CD4-positive, alpha-beta T cell treated with Interleukin-15 for 4 hours (primary cell): ENCODE data around the gene INPP4A.

Source experiments
- DNase-seq: peaks from one replicate; pipeline ENCODE4 v3.0.0-alpha.2; 2020; ENCODE audit warnings: low spot score

INPP4A gene

DNA sequence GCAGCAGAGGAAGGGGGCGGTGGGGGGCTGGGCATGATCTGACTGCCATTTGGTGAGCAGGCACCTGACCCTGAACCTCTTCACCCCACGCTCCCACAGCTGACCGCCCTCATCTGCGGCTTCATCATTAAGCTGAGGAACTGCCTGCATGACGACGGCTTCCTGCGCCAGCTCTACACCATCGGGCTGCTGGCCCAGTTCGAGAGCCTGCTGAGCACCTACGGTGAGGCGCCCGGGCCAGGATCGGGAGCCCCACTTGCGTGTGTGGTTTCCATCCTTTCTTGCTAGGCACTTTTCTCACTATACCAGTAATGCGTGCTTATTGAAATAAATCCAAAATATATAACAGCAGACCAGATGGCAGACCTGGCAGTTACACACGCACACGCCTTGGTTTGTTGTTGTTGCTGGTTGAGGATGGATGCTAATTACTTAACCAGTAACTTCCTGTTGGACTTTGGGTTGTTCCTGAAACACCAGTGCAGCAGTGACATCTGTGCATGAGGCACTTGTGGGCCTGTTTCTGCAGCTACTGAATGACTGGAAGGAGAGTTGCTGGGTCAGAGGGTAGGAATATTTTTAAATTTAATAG, 120.0 kb downstream of the INPP4A start:
- no peak for DNase-seq

DNA sequence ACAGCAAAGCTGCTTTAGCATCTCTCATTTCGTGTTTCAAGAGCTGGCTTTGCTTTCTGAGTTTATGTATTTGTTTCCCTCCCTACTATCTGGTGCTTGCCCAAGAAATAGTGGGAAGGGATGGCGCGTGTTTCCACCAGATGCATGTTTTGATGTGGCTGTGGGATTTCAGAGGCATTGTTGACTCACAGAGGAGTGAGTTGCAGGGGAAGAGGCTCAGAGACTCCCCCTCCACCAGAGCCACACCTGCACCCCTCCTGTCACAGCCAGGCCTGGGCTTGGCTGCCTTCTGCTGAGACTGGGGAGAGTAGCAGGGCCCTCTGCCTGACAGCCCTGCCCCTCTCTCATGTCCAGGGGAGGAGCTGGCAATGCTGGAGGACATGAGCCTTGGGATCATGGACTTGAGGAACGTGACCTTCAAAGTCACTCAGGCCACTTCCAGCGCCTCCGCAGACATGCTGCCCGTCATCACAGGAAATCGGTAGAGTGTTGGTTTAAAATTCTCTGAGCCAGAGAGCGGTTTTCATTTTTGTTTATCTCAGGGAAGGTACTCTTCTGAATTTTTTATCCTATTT, 120.7 kb downstream of the INPP4A start:
- DNase-seq = no peak

DNA sequence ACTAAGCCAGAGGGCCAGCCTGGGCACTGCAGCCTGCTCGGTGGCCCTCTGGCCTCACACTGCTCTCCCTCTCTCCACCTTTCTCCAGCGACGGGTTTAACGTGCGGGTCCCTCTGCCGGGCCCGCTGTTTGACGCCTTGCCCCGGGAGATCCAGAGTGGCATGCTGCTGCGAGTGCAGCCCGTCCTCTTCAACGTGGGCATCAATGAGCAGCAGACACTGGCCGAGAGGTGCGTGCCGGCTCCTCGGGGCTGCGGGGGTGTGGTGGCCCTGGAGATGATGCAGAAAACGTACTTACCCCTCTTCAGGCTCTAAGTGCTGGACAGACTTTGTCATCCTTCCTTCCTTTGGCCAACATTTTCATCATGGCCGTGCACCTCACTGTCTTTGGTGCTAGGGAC, 121.3 kb downstream of the INPP4A start:
- DNase-seq = no peak

DNA sequence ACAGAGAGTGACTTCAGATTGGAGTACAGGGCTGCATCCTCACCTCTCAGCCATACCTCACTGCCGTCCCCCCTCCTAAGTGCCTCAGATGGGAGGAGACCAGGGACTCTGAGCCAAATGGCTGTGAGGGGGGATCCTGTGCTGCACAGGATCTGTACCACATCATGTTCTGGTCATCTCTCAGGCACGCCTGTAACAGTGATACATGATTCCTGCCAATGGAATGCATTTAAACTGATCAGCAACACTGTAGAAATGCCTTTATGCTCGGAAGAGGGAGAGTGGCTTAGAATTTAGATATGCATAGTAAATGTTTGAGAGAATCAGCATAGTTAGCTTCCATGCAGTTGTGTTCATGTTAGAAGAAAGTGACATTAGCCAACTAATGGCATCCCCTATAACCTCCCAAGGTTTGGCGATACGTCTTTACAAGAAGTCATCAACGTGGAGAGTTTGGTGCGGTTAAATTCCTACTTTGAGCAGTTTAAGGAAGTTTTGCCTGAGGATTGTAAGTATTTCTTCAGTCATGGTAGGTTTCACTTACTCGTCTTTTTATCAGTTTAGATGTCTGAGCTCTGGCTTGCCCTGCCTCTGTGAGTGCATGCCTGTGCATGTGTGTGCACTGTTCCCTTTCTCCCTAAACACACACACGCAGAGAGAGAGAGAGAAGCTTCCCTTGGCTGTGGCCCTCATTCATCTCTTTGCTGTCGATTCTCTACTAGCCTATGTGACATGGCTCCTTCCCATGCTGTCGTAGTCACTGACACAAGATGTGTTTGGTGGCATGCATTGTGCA, 123.7 kb downstream of the INPP4A start:
- DNase-seq = no peak

DNA sequence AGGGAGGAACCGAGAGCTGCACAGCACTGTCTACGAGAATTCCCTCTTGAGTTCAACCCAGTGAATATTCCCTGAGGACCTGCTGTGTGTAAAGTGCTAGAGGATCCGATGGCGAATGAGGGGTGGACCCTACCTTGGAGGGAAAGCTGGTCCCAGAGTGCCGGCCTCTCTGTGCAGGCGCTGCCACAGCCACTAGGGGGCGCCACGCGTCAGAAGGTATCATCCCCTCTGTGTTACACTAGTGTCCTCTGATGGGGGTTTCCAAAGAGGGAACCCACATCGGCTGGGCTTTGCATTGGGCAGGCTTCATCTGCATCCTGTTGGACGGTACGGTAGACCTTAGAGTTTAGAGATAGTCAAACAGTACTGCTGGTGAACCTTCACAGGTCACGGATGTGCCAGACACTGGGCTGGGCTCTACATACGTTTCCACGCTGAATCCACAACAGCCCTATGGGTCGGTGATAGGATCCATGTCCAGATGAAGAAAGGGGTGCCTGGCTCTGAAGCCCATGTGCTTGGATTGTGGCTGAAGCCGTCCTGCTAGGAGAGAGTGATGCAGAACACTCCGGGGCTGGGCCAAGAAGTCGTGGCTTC, 124.6 kb downstream of the INPP4A start:
- DNase-seq = peak; percentile 64

DNA sequence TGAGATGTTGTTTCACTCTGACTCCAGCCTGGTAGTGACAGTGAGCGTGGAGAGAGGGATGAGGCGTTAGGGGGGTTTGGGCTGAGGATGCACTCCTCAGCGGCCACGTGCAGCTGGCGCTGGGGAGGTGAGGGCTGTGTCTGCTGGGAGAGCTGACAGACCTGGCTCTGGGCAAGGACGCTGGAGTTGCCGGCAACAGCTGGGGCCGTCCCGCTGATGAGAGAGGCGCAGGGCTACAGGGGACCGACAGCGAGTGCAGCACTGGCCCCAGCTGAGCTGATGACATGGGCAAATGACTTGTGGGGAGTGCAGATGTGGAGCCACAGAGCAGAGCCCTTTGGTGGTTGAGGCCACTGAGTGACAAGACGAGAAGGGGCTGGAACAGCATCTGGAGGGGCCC, 125.3 kb downstream of the INPP4A start:
- no peak for DNase-seq

DNA sequence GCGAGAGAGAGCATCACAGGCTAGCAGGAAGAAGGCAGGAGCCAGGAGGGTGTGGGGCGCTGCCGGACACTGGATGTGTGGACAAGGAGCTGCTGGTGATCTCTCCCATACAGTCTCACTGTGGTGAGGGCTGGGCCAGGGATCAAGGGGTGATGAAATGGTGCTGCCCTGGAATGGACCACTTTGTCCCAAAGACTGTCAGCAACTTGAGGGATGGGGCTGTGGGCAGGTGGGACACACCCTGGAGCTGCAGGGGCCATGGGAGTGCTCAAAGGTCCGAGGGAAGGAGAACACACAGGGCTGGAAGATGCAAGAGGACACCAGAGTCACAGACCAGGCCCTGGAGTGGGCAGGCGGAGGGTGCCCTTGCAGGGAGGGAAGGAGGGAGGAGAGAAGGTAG, 125.7 kb downstream of the INPP4A start:
- no peak for DNase-seq

DNA sequence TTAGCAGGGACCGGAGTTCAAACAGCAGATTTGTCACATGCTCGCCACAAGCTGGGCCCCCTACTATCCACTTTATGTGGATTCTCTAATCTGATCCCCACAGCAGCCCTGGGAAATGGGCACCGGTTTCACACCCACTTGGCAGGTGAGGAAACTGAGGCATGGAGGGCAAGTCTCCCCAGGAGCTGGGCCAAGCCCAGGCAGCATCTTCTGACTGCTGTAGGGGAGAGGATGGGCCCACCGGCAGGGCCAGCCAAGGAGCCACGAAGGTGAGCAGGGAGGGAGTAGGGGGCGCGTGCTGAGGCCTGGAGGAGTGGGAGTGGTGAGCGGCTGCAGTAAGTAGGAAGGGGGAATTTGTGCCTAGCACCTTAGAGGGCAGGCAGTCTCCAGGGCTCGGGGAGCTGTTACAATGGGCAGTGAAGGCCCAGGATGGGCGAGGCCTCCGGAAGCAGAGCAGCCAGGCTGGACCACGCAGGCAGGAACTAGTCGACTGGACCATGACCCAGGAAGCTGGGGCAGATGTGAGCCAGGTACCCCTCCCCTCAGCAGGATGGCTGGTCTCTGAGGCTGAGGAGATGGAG, 126.6 kb downstream of the INPP4A start:
- DNase-seq = no peak

DNA sequence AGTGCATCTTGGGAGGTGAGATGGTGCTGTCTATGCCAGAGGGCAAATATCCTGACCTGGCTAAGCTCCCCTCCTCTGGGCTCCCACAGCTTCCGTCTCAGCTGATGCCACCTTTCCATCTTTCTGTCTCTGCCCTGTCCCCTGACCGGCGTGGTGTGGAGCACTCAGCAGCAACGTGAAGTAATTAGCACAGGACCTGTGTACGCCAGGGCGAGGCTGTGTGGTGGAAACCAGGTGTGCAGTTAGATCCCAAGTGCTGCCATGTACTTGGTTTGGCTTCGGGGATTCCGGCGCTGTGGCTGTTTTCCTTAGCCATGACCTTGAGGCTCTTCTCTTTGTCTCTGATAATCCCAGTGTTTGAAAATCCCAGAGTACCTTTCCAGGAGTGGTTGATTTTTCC, 127.1 kb downstream of the INPP4A start:
- DNase-seq = no peak

DNA sequence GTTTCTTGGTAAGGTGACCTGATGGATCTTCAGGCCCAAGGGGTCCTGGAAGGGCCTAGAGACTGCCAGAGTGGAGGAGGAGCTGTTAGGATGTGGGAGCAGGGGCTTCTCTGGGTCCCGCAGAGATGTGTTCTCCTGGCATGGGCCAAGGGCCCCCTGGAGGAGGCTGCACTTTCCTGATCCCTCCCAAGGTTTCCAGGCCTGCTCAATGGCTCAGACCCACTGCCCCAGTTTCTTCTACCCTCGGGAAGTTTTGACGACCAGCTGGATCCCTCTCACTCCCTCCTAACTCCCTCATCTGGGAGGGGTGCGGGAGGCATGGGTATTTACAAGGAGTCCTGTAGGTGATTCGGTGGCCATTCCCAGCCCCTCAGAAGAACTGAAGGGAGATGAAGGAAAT, 127.6 kb downstream of the INPP4A start:
- DNase-seq = no peak

DNA sequence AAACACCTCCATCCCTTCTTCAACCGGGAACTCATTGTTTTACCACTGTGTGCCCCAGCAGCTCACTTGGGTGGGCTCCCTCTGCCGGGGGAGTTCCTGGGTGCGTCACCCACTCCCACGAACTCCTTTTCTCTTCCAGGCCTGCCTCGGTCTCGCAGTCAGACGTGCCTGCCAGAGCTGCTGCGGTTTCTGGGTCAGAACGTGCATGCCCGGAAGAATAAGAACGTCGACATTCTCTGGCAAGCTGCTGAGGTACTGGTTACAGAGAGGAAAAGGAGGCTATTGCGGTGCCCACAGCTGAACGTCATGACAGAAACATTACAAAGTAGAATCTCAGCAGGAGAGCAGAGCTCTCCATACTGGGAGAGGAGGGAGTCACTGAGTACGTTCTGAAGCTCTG, 128.0 kb downstream of the INPP4A start:
- DNase-seq = no peak

DNA sequence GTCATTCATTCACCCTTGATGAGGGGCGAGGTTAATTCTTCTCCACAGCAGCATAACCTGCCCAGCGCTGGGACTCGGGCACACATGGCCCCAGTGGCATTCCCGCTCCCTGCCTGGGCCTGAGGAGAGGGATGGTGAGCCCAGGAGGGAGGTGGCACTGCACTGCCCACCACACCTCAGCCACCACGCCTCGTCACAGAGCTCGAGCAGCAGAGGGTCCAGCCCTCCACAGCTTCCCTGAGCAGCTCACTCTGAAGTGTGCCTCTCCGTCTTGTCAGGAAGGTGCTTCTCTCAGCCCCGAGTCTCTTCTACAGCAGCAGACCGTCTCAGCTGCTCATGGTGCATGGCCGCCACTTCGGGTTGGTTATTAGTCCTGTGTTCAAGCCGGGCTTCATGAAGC, 128.8 kb downstream of the INPP4A start:
- no peak for DNase-seq

DNA sequence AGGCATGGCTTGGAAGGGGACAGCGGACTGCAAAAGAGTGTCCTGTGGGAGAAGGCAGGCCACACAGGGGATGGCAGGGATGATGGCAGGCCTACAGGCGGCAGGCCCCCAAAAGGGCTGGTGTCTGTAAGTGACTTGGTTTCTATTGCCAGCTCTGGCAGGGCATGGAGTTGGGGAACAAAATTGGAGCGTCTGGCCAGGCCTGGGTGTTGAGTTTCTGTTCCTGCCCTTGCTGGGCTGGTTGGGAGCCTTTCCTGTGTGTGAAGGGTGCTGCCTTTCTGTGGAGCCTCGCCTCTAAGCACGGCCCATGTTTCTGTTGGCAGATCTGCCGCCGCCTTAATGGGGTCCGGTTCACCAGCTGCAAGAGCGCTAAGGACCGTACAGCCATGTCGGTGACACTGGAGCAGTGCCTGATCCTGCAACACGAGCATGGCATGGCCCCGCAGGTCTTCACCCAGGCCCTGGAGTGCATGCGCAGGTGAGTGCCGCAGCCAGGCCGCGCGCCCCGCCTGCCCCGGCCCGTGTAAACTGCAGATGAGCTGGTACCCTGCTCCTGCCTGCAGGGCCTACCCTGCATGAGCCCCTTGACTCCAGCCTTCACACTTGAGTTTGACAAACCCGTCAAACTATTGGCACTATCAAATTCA, 132.1 kb downstream of the INPP4A start:
- no peak for DNase-seq

DNA sequence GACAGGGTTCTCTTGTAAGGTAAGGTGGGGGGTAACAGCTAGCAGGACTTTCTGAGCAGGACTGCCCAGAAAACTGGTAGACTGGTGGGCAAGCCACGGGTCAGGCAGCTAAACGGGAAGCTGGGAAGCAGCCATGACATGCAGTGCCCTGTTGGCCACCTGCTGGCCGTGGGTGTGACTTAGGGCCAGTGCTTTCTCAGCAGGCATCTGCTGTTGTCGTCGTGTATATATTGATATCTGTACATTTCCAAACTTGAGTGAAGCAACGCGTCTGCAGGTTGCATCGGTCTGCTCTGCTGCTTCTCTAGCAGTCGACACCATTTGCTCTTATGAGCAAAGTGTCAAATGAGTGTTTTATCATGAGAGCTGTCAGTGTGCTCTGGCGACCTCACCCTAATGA, 132.7 kb downstream of the INPP4A start:
- DNase-seq = no peak

DNA sequence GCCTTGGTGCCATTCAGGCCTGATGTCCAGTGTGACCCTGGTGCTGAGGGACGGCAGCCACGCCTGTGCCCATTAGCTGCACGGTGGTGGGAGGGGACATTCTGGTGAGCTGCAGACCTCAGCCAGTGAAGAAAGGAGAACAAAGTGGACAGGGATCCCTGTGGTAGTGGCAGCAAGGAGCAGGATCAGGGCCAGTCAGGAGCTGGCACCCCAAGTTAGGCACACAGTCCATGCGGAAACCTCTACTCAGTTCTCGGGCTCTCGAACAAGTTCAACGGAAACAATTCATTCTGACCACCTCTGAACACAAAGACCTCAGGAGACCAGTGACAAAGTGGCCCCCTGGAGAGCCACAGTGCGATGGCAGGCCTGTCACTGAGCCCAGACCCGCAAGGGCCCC, 133.6 kb downstream of the INPP4A start:
- no peak for DNase-seq

DNA sequence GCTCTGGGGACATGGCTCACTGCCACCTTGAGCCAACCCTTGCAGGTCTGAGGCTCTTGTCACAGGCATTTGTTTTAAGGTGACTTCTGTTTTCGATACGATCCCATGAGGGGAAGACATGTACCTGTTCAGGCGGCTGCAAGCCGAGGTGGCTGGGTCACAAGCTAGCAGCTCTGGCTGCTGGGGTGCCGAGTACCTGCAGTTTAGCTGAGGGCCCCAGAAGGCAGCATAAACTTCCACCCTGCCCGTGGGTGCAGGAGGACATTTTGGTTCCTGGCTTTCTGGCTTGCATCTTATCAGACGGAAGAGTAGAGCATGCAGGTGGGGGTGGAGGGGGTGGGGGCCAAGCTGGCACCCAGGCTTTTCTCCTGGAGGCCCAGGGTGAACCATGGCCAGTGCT, 135.3 kb downstream of the INPP4A start:
- DNase-seq = no peak

DNA sequence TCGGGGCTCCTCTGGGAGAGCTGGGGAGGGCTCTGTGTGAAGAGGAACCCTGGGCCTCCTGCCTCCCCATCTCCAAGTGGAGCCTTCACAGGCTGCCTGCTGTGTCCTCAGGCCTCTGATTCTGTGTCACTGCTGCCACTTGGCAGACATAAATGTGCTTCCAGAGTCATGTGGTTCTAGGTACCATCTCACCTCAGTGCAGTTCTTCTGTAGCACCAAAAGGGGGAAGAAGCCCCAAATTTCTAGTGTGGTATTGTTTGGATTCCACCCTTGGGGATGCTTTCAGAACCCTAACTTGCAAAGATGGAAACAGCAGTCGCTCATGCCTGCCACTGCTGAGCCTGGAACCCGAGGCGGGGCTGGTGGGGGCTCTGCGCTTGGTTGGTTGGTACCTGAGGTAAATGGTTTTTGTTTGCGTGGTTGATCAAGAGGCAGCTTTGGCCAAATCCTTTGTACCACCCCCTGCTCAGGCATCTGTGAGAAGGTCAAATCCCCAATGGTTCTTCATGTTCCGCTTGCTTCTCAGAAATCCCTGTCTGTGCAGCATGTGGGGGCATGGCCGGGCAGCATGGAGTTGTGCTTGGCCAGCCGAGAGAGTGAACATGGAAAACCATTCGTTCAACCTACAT, 136.1 kb downstream of the INPP4A start:
- no peak for DNase-seq

DNA sequence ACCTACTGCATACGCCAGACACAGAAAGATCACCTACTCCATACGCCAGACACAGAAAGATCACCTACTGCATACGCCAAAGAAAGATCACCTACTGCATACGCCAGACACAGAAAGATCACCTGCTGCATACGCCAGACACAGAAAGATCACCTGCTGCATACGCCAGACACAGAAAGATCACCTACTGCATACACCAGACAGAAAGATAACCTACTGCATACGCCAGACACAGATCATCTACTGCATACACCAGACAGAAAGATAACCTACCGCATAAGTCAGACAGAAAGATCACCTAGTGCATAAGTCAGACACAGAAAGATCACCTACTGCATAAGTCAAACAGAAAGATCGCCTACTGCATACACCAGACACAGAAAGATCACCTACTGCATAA, 137.9 kb downstream of the INPP4A start:
- DNase-seq = no peak

DNA sequence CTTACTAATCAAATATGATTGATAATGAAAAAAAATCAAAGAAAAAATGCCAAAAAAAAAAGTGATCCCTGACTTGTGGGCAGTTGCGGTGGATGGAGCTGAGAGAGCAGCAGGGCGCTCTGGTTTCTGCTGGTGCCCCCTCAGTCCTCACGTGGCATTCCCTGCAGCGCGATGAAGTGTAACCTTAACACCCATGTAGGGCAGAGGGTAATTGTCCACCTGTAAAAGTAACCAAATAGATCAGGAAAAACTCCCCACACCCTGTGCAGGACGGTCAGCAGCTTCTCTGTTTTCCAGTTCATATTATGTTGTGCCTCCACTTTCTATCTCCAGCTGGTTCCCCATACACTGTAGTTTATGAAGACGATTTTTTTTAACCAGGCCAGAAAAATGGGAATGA, 138.6 kb downstream of the INPP4A start:
- no peak for DNase-seq

DNA sequence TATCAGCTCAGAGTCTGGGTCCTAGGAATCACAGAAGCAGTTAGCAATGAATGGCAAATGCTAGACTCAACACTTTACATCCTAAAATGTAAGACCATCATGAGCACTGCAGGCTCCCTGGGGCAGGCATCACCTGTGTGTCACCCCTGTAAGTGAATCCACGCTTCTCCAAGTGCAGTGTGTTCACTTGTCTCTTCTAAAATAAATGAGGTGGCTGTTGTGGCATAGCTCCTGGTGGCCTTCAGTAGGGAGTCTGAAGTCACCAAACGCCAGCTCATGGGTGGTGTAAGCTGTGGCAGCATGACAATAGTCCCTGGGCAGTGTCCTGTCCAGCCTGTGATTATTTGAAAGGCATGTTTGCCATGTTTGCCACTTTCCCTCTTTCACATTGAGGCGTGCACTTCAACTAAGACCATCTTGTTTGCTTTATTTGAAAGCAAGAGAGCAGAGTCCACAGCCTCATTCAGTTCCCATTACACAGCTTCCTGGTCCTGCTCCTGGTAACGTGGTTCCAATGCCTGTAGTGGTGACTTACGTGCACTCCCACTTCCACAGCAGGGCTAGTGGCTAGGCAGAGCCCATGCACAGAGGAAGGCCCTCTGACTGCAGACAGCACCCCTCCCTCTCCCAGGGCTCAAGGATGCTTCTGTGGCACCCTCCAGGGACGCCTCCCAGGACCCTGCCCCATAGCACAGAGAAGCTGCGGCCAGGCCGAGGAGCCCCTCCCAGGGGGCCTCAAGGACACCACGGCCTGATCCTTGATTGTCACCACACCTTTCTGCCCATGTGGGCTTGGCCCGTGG, 139.4 kb downstream of the INPP4A start:
- DNase-seq = no peak

DNA sequence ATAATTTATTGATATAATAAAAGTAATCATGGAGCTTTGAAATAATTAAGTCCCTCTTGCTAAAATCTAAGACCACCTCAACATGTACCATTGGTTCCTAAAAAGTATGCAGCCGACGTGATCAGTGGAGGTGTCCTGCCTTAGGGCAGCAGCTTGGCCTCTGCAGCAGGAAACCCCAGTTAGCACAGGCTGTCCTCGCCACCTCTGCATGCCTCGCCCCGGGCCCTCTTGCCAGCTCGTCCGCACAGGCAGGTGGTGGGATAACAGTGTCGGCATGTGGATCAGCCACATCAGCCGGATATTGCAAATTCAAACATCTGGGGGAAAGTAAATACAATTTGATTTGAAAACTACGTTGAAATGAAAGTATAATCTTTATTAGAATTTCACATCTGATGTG, 140.7 kb downstream of the INPP4A start:
- no peak for DNase-seq
